Right atrium auricular region (tissue), 2 donors: ENCODE data around the gene ICAM5. TPM values are rescaled to one million over a fixed set of nuclear protein-coding genes. Genes with fewer than 3 reads are reported as not detected.
A peak's percentile ranks its signal among the peaks of the same experiment; 100 is the strongest.

Experiments used
- DNase-seq: peaks from one replicate; pipeline ENCODE4 v3.0.0-alpha.2; 2019; ENCODE audit warnings: low spot score
- H3K27ac ChIP-seq, 2 donors: fragments of 200-600 bp; sonication (generic); 1 replicate in 1 of 2; 2 replicates in 1 of 2; pipeline ENCODE4 v1.5.1; 2016 to 2019
- H3K27me3 ChIP-seq, 2 donors: fragments of 200-600 bp; sonication (generic); one replicate each; pipeline versions ENCODE4 v1.5.1 to v1.6.0; 2017 to 2019
- H3K36me3 ChIP-seq: fragments of 200-600 bp; sonication (generic); one replicate; pipeline ENCODE4 v1.5.1; 2016
- H3K4me1 ChIP-seq, 2 donors: fragments of 200-600 bp; sonication (generic); one replicate each; pipeline versions ENCODE4 v1.5.1 to v1.6.0; 2017 to 2019
- H3K4me3 ChIP-seq, 2 donors: fragments of 200-600 bp; sonication (generic); 1 replicate in 1 of 2; 2 replicates in 1 of 2; pipeline ENCODE4 v1.5.1; 2017 to 2019; ENCODE audit warnings: mild to moderate bottlenecking in 1 of 2, moderate library complexity in 1 of 2
- H3K9me3 ChIP-seq, 2 donors: fragments of 200-600 bp; sonication (generic); one replicate each; pipeline ENCODE4 v1.5.1; 2019
- total RNA-seq, 2 donors: library from RNA; depleted of rRNA; stranded (reverse); fragments of >200 nt; gene quantifications; one replicate each; pipeline ENCODE4 v1.1.0, GENCODE V29; 2016
- TF ChIP-seq, protein P1 (sequence below), 2 donors: fragments of 200-600 bp; sonication (generic); IDR thresholded peaks; one replicate each; pipeline ENCODE4 v1.5.1; 2019; ENCODE audit warnings: antibody characterized with exemption in 2 of 2

Gene ICAM5
- total RNA-seq, 2 donors from 2014 or later = 0.22 to 1.7 TPM

DNA sequence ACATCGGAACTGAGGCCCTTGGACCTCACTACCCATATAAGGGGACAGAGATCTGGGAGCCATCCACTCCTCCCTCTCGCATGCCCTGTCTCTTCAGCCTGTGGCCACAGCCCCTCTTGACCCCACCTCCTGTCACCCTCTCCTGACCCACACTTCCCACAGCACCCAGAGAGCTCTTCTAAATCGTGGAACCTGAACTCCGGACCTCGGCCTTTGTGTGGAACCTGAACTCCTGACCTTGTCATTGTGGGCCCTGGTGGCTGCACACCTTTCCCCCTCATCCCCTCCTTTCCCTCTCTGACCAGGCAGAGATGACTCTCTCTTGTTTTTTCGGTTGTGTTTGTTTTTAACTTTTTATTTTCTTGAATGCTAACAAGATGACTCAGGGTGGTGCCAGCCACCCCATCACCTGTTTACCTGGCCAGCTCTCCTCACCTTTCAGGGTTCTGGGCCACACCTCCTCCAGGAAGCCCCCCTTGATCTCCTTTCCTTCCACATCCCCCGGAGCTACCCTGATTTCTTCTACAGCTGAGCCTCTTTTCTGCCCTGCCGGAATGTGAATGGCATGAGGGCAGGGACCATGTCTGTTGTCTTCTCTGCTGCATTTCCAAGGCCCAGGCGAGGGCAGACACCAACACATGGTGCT, 32.7 kb upstream of the ICAM5 start:
- TF ChIP-seq, protein P1, sequence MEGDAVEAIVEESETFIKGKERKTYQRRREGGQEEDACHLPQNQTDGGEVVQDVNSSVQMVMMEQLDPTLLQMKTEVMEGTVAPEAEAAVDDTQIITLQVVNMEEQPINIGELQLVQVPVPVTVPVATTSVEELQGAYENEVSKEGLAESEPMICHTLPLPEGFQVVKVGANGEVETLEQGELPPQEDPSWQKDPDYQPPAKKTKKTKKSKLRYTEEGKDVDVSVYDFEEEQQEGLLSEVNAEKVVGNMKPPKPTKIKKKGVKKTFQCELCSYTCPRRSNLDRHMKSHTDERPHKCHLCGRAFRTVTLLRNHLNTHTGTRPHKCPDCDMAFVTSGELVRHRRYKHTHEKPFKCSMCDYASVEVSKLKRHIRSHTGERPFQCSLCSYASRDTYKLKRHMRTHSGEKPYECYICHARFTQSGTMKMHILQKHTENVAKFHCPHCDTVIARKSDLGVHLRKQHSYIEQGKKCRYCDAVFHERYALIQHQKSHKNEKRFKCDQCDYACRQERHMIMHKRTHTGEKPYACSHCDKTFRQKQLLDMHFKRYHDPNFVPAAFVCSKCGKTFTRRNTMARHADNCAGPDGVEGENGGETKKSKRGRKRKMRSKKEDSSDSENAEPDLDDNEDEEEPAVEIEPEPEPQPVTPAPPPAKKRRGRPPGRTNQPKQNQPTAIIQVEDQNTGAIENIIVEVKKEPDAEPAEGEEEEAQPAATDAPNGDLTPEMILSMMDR (IDR thresholded peaks at IDR 0.05) = no peak
- DNase-seq = no peak
- Histone ChIP-seq H3K4me3 (no peak overlapping the region), H3K9me3 (no peaks in the 10 kb centered on the region), H3K36me3 (peaks cover 55% of the 10 kb centered on the region), H3K27ac (no peak overlapping the region), H3K4me1 (peaks cover 0 to 14% of the 10 kb centered on the region in 2 donors), H3K27me3 (no peaks in the 10 kb centered on the region)

DNA sequence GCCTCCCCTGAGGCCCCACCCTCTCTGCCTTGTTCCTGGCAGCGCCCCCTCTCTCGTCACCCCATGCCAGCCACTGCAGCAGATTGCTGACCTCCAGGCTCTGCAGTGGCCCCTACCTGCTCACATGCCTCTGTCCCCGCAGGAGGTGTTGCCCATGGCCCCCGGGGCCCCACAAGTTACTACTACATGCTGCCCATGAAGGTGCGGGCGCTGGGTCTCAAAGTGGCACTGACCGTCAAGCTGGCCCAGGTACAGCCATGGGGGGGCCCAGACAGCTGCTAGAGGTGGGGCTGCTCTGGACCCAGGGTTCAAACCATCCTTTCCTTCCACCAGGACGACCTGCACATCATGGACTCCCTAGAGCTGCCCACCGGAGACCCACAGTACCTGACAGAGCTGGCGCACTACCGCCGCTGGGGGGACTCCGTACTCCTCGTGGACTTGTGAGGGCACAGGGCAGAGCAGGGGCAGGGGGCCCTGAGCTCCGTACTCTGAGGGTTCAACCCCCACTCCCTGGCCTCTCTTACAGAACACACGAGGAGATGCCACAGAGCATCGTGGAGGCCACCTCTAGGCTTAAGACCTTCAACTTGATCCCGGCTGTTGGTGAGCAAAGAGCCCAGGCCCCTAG, 31.6 kb upstream of the ICAM5 start:
- H3K27me3 ChIP-seq = no peaks in the 10 kb centered on the region
- no peak for DNase-seq
- no peak overlapping the region for H3K27ac ChIP-seq
- no peaks in the 10 kb centered on the region for H3K9me3 ChIP-seq
- peaks cover 55% of the 10 kb centered on the region for H3K36me3 ChIP-seq
- TF ChIP-seq, protein P1 (IDR thresholded peaks at IDR 0.05) = no peak
- H3K4me3 ChIP-seq = no peak overlapping the region
- H3K4me1 ChIP-seq = peaks cover 0 to 7% of the 10 kb centered on the region in 2 donors

DNA sequence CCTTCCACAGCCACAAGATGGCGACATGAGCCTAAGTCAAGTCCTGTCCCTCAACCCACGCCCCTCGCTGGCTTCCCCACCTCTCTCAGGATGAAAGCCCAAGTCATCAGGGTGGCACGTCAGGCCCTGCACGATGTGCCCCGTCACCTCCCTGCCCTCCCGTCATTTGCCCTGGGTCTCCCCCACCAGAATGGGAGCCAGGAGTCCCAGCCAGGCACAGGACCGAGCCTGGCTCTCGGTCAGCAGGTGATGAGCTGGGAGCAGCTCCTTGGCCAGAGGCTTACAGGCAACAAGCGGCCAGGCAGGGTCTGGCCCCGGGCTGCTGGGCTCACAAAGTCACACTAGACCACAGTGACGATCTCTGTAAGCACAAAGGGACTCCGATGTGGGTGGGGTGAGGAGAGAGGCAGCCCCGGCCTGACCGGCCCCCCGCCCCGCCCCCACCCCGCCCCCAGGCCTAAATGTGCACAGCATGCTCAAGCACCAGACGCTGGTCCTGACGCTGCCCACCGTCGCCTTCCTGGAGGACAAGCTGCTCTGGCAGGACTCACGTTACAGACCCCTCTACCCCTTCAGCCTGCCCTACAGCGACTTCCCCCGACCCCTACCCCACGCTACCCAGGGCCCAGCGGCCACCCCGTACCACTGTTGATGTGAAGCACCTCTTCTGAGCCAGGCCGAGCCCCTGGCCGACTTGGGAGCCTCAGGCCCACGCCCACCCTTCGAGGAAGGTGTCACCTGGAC, 30.4 kb upstream of the ICAM5 start:
- H3K36me3 ChIP-seq = peaks cover 51% of the 10 kb centered on the region
- H3K27me3 ChIP-seq = no peaks in the 10 kb centered on the region
- H3K4me3 ChIP-seq = no peak overlapping the region
- peaks cover 0 to 7% of the 10 kb centered on the region in 2 donors for H3K4me1 ChIP-seq
- DNase-seq = peak; percentile 87
- H3K27ac ChIP-seq = no peak overlapping the region
- H3K9me3 ChIP-seq = no peaks in the 10 kb centered on the region
- TF ChIP-seq, protein P1 (IDR thresholded peaks at IDR 0.05) = peak; percentile 57 to 72

DNA sequence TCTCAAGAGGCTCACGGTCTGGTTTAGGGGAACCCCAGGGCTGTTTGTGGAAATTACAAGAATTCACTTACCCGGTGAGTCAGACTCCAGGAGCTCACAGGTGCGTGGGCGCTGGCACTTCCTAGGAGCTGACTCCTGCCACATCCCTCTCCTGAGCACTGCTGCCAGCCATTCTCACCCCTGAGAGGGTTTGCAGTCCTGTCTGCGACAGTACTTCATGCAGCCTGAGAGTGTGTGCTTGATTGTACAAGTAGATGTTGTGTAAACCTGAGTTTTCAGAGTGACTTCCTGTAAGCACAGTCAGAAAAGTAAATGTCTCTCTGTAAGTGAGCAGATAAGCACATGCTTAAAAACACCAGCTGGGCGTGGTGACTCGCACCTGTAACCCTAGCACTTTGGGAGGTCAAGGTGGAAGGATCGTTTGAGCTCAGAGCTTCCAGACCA, 29.6 kb upstream of the ICAM5 start:
- peaks cover 0 to 7% of the 10 kb centered on the region in 2 donors for H3K4me1 ChIP-seq
- TF ChIP-seq, protein P1 (IDR thresholded peaks at IDR 0.05) = no peak
- DNase-seq = no peak

DNA sequence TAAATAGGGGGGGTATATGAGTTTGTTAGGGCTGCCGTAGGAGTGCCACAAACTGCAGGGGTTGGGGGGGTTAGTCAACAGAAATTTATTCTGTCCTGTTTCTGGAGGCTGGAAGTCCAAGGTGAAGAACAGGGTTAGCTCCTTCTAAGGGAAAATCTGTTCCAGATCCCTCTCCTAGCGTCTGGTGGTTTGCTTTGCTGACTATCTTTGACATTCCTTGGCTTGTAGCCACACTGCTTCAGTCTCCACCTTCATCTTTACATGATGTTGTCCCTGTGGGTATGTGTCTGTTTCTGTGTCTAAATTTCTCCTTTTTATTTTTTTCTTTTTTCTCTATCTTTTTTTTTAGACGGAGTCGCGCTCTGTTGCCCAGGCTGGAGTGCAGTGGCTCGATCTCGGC, 27.0 kb upstream of the ICAM5 start:
- DNase-seq = no peak
- Histone ChIP-seq H3K9me3 (no peaks in the 10 kb centered on the region), H3K36me3 (peaks cover 18% of the 10 kb centered on the region), H3K4me3 (no peak overlapping the region), H3K27ac (no peak overlapping the region), H3K4me1 (peaks cover 0 to 12% of the 10 kb centered on the region in 2 donors), H3K27me3 (no peaks in the 10 kb centered on the region)
- TF ChIP-seq, protein P1 (IDR thresholded peaks at IDR 0.05) = no peak

More for the DNA sequence above, 29.6 kb upstream of the ICAM5 start:
- Histone ChIP-seq H3K9me3 (no peaks in the 10 kb centered on the region), H3K27me3 (no peaks in the 10 kb centered on the region), H3K4me3 (no peak overlapping the region), H3K27ac (no peak overlapping the region), H3K36me3 (peaks cover 43% of the 10 kb centered on the region)
